ENCODE data around the gene CLEC2D.

DNA sequence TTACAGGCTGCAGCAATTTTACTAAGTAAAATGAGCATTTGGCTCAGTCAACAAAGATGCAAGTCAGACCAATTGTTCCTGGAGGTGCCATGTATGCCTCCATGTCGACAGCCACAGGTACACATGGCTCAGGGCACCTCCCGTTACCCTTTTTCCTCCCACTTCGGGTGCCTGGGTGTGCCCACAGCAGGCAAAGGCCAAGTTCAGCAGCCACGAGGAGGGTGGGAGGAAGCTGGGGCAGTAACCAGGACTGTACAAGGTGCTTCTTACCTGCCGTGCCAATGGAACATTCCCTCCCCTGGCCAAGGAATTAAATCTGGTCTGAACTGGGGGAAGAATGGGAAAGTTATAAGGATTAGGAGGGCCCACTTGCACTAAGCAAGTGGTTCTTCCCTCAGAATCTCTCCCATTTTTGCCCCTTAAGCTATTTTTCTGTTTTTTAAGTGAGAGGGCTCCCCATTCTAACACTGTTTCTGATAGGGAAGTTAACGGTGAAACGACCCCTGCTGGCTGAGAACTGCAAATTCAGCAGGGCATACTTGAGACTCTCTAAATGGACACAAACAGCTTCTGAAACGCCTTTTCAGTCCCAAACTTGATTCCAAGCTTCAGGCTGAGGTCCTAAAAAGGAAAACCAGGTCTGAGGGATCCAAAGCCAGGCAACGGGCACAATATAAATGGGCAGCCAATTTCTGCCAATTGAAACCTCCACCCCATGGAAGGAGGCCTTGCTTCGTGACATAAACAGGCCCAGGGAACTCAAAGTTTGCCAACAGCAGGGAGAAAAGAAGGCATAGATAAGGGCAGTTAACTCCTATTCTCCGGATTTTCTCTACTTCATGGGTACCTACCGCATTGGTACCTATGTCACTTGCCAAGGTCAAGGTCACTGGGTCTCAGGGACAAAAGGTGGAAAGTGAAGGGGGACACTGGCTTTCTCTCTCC, 38.6 kb downstream of the CLEC2D start:
- TF ChIP-seq, protein P1, sequence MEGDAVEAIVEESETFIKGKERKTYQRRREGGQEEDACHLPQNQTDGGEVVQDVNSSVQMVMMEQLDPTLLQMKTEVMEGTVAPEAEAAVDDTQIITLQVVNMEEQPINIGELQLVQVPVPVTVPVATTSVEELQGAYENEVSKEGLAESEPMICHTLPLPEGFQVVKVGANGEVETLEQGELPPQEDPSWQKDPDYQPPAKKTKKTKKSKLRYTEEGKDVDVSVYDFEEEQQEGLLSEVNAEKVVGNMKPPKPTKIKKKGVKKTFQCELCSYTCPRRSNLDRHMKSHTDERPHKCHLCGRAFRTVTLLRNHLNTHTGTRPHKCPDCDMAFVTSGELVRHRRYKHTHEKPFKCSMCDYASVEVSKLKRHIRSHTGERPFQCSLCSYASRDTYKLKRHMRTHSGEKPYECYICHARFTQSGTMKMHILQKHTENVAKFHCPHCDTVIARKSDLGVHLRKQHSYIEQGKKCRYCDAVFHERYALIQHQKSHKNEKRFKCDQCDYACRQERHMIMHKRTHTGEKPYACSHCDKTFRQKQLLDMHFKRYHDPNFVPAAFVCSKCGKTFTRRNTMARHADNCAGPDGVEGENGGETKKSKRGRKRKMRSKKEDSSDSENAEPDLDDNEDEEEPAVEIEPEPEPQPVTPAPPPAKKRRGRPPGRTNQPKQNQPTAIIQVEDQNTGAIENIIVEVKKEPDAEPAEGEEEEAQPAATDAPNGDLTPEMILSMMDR (IDR thresholded peaks at IDR 0.05), result peak; percentile 94
- no peak for TF ChIP-seq ZFX (IDR thresholded peaks at IDR 0.05; ENCODE audit: borderline replicate concordance)
